A673 (cell line): ENCODE results near the gene USE1. TPM values are rescaled to one million over a fixed set of nuclear protein-coding genes. Genes with fewer than 3 reads are reported as not detected.
A peak's percentile ranks its signal among the peaks of the same experiment; 100 is the strongest.

Experiments
- BruUV-seq: library from RNA; stranded (reverse); fragments of 400-500 nt; replicated peaks from 2 replicates; lab custom pipeline; 2021; lab: Mats Ljungman, UMichigan
- CTCF ChIA-PET: fragments of 300-600 bp; sonication (Branson Sonifier 250); formaldehyde crosslinking; loops from one replicate; lab custom pipeline; 2022; ENCODE audit warnings: antibody characterized with exemption; lab: Charles Lee
- POLR2A ChIA-PET: fragments of 300-600 bp; sonication (Branson Sonifier 250); formaldehyde crosslinking; loops from one replicate; lab custom pipeline; 2022; ENCODE audit warnings: antibody characterized with exemption; ENCODE audit not compliant: low non-redundant PET; lab: Charles Lee
- DNase-seq: peaks from one replicate; pipeline ENCODE4 v3.0.0-alpha.2; 2015; ENCODE audit warnings: low spot score
- H3K27ac ChIP-seq: fragments of 200-600 bp; sonication (generic); 2 replicates; pipeline ENCODE4 v1.5.1; 2016; ENCODE audit warnings: mixed run types, low read depth, mild to moderate bottlenecking, mixed read lengths, antibody characterized with exemption, low read length; ENCODE audit not compliant: poor library complexity, severe bottlenecking
- H3K27me3 ChIP-seq: fragments of 200-600 bp; sonication (generic); replicated peaks from 2 replicates; pipeline ENCODE4 v1.6.1; 2017; ENCODE audit warnings: mixed run types, low read depth, mild to moderate bottlenecking, mixed read lengths, antibody characterized with exemption, low read length; ENCODE audit not compliant: insufficient read depth, poor library complexity
- H3K36me3 ChIP-seq: fragments of 200-600 bp; sonication (generic); 2 replicates; pipeline ENCODE4 v1.6.1; 2016; ENCODE audit warnings: mixed run types, mild to moderate bottlenecking, mixed read lengths, antibody characterized with exemption, low read length; ENCODE audit not compliant: insufficient read depth, poor library complexity, severe bottlenecking
- H3K4me1 ChIP-seq: fragments of 200-600 bp; sonication (generic); 2 replicates; pipeline ENCODE4 v1.6.1; 2017; ENCODE audit warnings: mixed run types, mild to moderate bottlenecking, mixed read lengths, antibody characterized with exemption, low read length; ENCODE audit not compliant: insufficient read depth, poor library complexity, severe bottlenecking
- H3K4me3 ChIP-seq: fragments of 200-600 bp; sonication (generic); 2 replicates; pipeline ENCODE4 v1.5.1; 2016; ENCODE audit warnings: low read depth, mixed run types, mild to moderate bottlenecking, mixed read lengths, low read length; ENCODE audit not compliant: poor library complexity, severe bottlenecking
- H3K9me3 ChIP-seq: fragments of 200-600 bp; sonication (generic); 2 replicates; pipeline ENCODE4 v1.6.1; 2016; ENCODE audit warnings: mixed run types, low read depth, mild to moderate bottlenecking, mixed read lengths, antibody characterized with exemption, low read length; ENCODE audit not compliant: poor library complexity, severe bottlenecking
- CTCF ChIP-seq: fragments of 300-800, 200-600 bp; sonication (generic); conservative IDR thresholded peaks from 2 replicates; pipeline ENCODE4 v1.5.1; 2017; ENCODE audit warnings: low read depth, mild to moderate bottlenecking, antibody characterized with exemption, low read length, moderate library complexity, mixed read lengths
- EZH2 ChIP-seq: fragments of 200-600 bp; sonication (generic); IDR thresholded peaks from 2 replicates; pipeline ENCODE4 v1.6.1; 2017; ENCODE audit warnings: borderline replicate concordance, low read depth, mild to moderate bottlenecking, mixed read lengths, antibody characterized with exemption, low read length; ENCODE audit not compliant: poor library complexity, severe bottlenecking
- intact Hi-C: fragments of 100-400 bp; cut with micrococcal nuclease; formaldehyde crosslinking; loops from one replicate; pipeline ENCODE4 v1.10.0; 2022; ENCODE audit not compliant: unreplicated experiment
- total RNA-seq: library from RNA; stranded (reverse); gene quantifications from 2 replicates; pipeline ENCODE4 v1.2.3, GENCODE V29; 2021

USE1 gene
- total RNA-seq, 1 experiment from 2014 or later: 32.1 TPM

DNA sequence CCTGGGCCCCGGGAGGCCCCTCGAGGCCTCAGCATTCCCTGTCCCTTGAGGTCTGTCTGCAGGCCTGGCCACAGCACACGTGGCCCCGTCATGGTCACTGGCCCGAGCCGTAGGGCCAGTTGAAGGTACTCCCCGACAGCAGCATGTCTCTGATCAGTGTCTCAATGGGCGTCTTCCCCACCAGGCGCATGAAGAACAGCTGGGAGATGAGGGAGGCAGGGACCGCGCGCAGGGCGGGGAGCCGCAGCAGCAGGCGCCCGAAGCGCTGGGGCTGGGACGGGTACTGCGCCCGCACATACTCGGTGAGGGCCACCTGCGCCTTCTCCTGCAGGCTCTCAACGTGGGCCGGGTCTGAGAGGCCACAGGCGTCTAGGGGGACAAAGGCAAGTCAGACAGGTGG, 17.1 kb downstream of the USE1 start:
- Histone ChIP-seq H3K4me3 (no peak overlapping the region), H3K27me3 (no peaks in the 10 kb centered on the region), H3K27ac (no peak overlapping the region), H3K9me3 (no peaks in the 10 kb centered on the region), H3K36me3 (peaks cover 15% of the 10 kb centered on the region), H3K4me1 (peaks cover 19% of the 10 kb centered on the region)
- ChIA-PET POLR2A (no interaction called here), CTCF (no interaction called here)
- TF ChIP-seq CTCF: no peak
- TF ChIP-seq EZH2: no peak
- DNase-seq: no peak
- intact Hi-C loops: no loop called here
- no TSS peak for BruUV-seq

DNA sequence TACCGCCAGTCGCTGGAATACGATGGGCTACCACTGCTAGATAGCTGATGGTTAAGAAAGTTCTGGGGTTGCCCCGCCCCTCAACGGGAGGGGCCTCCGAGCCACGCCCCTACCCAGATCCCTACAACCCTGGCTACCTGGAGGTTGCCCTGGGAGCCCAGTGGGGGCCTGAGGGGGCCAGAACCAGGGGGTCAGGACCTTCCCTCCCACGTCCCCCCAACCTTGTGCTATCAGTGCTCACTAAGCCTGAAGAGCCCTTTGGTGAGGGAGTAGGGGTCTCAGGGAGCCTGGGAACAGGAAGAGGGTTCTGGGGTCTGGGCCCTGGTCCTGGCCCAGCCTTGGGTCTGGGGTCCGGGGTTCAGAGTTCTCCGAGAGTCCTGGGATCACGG, 19.7 kb downstream of the USE1 start:
- peaks cover 19% of the 10 kb centered on the region for H3K4me1 ChIP-seq
- peak; percentile 69 for DNase-seq
- peaks cover 15% of the 10 kb centered on the region for H3K36me3 ChIP-seq
- no TSS peak for BruUV-seq
- TF ChIP-seq EZH2 (no peak), CTCF (no peak)
- H3K9me3 ChIP-seq: no peaks in the 10 kb centered on the region
- ChIA-PET POLR2A (interaction anchor here (0.6 kb wide), 1 partner anchor 119 kb away, joined by 14 read pairs; no protein-coding TSS in a partner anchor), CTCF (interaction anchor here (0.6 to 1.0 kb wide), 2 partner anchors 462 to 520 kb away, joined by 3 to 4 read pairs; no protein-coding TSS in a partner anchor)
- H3K27ac ChIP-seq: peak overlapping the region; percentile 88
- H3K4me3 ChIP-seq: peak overlapping the region; percentile 74
- intact Hi-C loops: no loop called here
- H3K27me3 ChIP-seq: no peaks in the 10 kb centered on the region

- H3K36me3 ChIP-seq: peaks cover 15% of the 10 kb centered on the region
- no TSS peak for BruUV-seq
- H3K4me1 ChIP-seq: peaks cover 19% of the 10 kb centered on the region
- H3K27ac ChIP-seq: peak overlapping the region; percentile 88
- peak; percentile 80 for DNase-seq
- intact Hi-C loops: no loop called here
- CTCF ChIA-PET: interaction anchor here (0.6 to 1.0 kb wide), 3 partner anchors 462 to 521 kb away, joined by 3 to 4 read pairs (median 4); no protein-coding TSS in a partner anchor
- no peaks in the 10 kb centered on the region for H3K27me3 ChIP-seq
- H3K4me3 ChIP-seq: peak overlapping the region; percentile 74
- TF ChIP-seq CTCF: peak; percentile 55
- no peak for TF ChIP-seq EZH2
- no peaks in the 10 kb centered on the region for H3K9me3 ChIP-seq
- POLR2A ChIA-PET: no interaction called here
Observed at GRCh38 chr19:17235300-17235970, 20.3 kb downstream of the USE1 start.
